ENCODE measurements around the gene ANKRD60. TPM values are rescaled to one million over a fixed set of nuclear protein-coding genes. Genes with fewer than 3 reads are reported as not detected.

ANKRD60 gene
- total RNA-seq, 6 experiments from 2014 or later: not detected

DNA sequence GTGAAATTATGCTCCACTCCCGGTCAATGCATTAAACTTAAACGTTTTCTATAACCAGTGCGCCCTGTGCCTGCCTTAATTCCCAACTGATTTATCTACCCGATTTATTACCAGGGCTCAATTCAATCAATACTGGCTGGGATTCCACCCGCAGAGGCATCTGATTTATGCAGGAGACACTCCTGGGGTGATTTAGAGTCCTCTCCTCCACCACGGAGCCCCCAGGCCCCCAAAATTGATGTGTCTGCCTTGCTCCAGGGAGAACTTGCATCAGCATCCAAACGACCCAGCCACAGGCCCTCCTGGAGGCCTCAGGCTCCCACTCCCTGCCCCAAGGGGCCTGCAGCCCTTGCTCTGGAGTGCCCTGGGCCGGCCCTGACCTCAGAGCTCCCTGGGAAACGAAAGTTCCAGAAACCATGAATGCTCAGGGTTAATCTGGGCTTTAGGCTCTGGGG, 29.5 kb downstream of the ANKRD60 start:
- no peak overlapping the region for H3K4me3 Mint-ChIP-seq
- peaks cover 20% of the 10 kb centered on the region for H3K27me3 Mint-ChIP-seq (ENCODE audit: insufficient read depth)
- DNase-seq: no peak
- H3K9me3 Mint-ChIP-seq: no peaks in the 10 kb centered on the region; the same call in 1 of the 2 replicates
- H3K36me3 Mint-ChIP-seq (ENCODE audit: low read depth): peaks cover 7% of the 10 kb centered on the region
- TF ChIP-seq, protein P1, sequence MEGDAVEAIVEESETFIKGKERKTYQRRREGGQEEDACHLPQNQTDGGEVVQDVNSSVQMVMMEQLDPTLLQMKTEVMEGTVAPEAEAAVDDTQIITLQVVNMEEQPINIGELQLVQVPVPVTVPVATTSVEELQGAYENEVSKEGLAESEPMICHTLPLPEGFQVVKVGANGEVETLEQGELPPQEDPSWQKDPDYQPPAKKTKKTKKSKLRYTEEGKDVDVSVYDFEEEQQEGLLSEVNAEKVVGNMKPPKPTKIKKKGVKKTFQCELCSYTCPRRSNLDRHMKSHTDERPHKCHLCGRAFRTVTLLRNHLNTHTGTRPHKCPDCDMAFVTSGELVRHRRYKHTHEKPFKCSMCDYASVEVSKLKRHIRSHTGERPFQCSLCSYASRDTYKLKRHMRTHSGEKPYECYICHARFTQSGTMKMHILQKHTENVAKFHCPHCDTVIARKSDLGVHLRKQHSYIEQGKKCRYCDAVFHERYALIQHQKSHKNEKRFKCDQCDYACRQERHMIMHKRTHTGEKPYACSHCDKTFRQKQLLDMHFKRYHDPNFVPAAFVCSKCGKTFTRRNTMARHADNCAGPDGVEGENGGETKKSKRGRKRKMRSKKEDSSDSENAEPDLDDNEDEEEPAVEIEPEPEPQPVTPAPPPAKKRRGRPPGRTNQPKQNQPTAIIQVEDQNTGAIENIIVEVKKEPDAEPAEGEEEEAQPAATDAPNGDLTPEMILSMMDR (IDR thresholded peaks at IDR 0.05): no peak
- H3K4me1 Mint-ChIP-seq (ENCODE audit: low read depth): 0 out of 2 replicates have a peak, but pooled peaks cover 5% of the 10 kb centered on the region
- H3K27ac Mint-ChIP-seq: no peak overlapping the region

DNA sequence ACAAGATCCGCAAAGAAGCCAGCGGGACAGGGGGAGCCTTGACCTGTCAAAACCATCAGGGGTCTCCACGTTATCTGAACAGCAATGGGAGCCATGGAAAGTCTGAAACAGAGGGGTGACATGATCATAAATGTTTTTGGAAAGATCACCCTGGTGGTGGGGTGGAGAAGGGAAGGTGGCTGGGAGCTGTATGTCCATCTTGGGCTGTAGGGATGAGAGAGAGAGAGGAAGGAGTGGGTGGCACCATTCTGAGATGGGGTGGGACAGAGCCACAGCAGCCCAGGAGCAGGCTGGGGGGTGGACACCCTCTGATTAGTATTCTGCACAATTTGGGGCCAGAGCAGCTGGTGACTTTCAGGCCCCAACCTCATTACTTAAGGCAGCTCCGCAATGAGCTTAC, 30.1 kb downstream of the ANKRD60 start:
- Mint-ChIP-seq H3K36me3 (ENCODE audit: low read depth) (peaks cover 7% of the 10 kb centered on the region), H3K9me3 (no peaks in the 10 kb centered on the region; the same call in 1 of the 2 replicates), H3K27ac (no peak overlapping the region), H3K27me3 (ENCODE audit: insufficient read depth) (peaks cover 15% of the 10 kb centered on the region), H3K4me3 (no peak overlapping the region), H3K4me1 (ENCODE audit: low read depth) (0 out of 2 replicates have a peak, but pooled peaks cover 5% of the 10 kb centered on the region)
- DNase-seq: no peak
- TF ChIP-seq, protein P1 (IDR thresholded peaks at IDR 0.05): peak; percentile 20; the same call in 1 of the 2 replicates

DNA sequence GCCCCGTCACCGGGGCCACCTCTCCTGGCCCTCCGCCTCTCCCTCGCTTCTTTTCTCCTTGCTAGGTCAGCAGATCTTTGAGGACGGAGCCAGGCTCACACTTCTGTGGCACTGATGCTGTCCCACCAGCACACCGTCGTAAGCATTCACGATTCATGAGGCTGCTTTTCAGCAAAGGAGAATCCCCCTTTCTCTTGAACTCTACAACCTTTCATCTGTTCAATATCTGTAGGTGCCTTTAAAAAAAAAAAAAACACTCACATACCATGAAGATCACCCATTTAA, 31.3 kb downstream of the ANKRD60 start:
- H3K4me3 Mint-ChIP-seq: no peak overlapping the region
- H3K9me3 Mint-ChIP-seq: no peaks in the 10 kb centered on the region; the same call in 1 of the 2 replicates
- H3K36me3 Mint-ChIP-seq (ENCODE audit: low read depth): peaks cover 7% of the 10 kb centered on the region
- H3K4me1 Mint-ChIP-seq (ENCODE audit: low read depth): 0 out of 2 replicates have a peak, but pooled peaks cover 4% of the 10 kb centered on the region
- TF ChIP-seq, protein P1 (IDR thresholded peaks at IDR 0.05): no peak
- peaks cover 13% of the 10 kb centered on the region for H3K27me3 Mint-ChIP-seq (ENCODE audit: insufficient read depth)
- no peak overlapping the region for H3K27ac Mint-ChIP-seq
- no peak for DNase-seq

DNA sequence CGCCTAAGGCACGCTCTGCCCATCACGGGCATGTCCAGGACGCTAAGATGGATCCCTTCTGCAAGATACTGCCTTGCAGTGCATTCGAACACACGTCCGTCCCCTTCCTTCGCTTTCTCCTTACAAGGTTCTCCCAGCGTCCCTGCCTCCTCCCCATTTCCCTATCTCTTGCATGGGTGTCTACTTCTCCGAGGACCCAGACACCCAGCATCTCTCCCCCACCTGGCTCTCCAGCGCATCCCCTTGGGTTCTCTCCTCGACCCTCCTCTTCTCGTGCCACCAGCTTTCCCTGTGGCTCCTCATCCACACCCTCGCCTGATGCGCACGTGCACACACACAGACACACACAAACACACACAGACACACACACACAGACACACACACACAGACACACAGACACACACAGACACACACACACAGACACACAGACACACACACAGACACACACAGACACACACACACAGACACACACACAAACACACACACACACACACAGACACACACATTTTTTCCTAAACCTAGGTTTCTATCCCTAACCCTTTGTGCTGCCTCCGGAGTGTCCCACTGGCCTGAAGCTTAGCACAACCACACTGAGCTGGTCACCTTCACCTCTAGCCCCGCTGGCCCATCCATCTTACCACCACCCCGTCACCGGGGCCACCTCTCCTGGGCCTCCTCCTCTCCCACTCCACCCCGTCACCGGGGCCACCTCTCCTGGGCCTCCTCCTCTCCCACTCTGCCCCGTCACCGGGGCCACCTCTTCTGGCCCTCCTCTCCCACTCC, 31.9 kb downstream of the ANKRD60 start:
- no peak overlapping the region for H3K4me3 Mint-ChIP-seq
- H3K27me3 Mint-ChIP-seq (ENCODE audit: insufficient read depth): peaks cover 15% of the 10 kb centered on the region
- H3K36me3 Mint-ChIP-seq (ENCODE audit: low read depth): peaks cover 7% of the 10 kb centered on the region
- no peak for DNase-seq
- TF ChIP-seq, protein P1 (IDR thresholded peaks at IDR 0.05): no peak
- H3K27ac Mint-ChIP-seq: no peak overlapping the region
- H3K9me3 Mint-ChIP-seq: no peaks in the 10 kb centered on the region; the same call in 1 of the 2 replicates
- H3K4me1 Mint-ChIP-seq (ENCODE audit: low read depth): no peaks in the 10 kb centered on the region

DNA sequence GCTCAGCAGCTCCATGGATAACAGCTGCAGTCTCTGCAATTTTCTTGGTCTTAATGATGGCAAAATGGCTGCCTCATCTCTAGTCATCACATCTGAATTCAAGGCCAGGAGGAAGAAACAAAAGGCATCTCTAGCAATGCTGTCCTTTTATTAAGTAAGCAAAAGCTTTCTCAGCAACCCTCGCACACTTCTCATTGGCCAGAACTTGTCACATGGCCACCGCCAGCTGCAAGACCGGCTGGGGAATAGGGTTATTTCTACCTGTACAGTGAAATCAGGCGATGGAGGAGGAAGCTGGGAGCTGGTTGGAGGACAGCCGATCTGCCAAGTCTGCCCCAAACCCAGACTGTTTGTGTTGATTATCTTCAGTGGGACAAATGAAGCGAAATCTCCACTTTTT, 33.4 kb downstream of the ANKRD60 start:
- Mint-ChIP-seq H3K4me1 (ENCODE audit: low read depth) (no peaks in the 10 kb centered on the region), H3K9me3 (no peaks in the 10 kb centered on the region; the same call in 1 of the 2 replicates), H3K36me3 (ENCODE audit: low read depth) (peaks cover 7% of the 10 kb centered on the region), H3K4me3 (no peak overlapping the region), H3K27me3 (ENCODE audit: insufficient read depth) (peaks cover 24% of the 10 kb centered on the region), H3K27ac (no peak overlapping the region)
- TF ChIP-seq, protein P1 (IDR thresholded peaks at IDR 0.05): no peak
- DNase-seq: no peak

Data from HFFc6 (cell line).